Measurements from ENCODE around the gene INHBE.
A peak's percentile ranks its signal among the peaks of the same experiment; 100 is the strongest.
"Not testable (repeated sequence)": the region's sequence is repeated elsewhere in the genome, so short reads cannot be mapped to it uniquely, and the experiment has no call there.

The INHBE gene

DNA sequence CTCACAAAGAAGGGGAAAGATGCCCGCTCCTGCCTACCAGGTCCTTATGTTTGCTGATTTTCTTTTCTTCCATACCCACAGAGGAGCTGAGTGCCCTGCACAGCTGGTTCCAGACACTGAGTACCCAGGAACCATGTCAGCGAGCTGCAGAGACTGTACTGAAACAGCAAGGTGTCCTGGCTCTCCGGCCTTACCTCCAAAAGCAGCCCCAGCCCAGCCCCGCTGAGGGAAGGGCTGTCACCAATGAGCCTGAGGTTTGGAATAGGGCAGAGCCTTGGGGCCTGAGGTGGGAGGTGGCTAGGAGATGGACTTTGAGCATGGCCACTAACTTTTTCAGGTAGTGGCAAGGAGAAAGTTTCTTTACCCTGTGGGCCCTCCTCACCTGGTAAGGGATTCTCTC, 35.0 kb downstream of the INHBE start:
- no peak overlapping the region for H3K27ac ChIP-seq
- TF ChIP-seq ZFX (IDR thresholded peaks at IDR 0.05; ENCODE audit: borderline replicate concordance), result no peak
- TF ChIP-seq, protein P1, sequence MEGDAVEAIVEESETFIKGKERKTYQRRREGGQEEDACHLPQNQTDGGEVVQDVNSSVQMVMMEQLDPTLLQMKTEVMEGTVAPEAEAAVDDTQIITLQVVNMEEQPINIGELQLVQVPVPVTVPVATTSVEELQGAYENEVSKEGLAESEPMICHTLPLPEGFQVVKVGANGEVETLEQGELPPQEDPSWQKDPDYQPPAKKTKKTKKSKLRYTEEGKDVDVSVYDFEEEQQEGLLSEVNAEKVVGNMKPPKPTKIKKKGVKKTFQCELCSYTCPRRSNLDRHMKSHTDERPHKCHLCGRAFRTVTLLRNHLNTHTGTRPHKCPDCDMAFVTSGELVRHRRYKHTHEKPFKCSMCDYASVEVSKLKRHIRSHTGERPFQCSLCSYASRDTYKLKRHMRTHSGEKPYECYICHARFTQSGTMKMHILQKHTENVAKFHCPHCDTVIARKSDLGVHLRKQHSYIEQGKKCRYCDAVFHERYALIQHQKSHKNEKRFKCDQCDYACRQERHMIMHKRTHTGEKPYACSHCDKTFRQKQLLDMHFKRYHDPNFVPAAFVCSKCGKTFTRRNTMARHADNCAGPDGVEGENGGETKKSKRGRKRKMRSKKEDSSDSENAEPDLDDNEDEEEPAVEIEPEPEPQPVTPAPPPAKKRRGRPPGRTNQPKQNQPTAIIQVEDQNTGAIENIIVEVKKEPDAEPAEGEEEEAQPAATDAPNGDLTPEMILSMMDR (IDR thresholded peaks at IDR 0.05), result no peak

GRCh38 chr12:57491393-57492280, 36.5 kb downstream of the INHBE start:
- H3K27ac ChIP-seq, result no peak overlapping the region
- TF ChIP-seq ZFX (IDR thresholded peaks at IDR 0.05; ENCODE audit: borderline replicate concordance), result no peak
- TF ChIP-seq, protein P1 (IDR thresholded peaks at IDR 0.05), result peak; percentile 22; the same call in 1 of the 2 replicates

GRCh38 chr12:57495051-57495701, 40.1 kb downstream of the INHBE start:
- H3K27ac ChIP-seq, result not testable (repeated sequence)

GRCh38 chr12:57496822-57497221, 41.7 kb downstream of the INHBE start:
- H3K27ac ChIP-seq, result no peak overlapping the region
- TF ChIP-seq, protein P1 (IDR thresholded peaks at IDR 0.05), result no peak
- no peak for TF ChIP-seq ZFX (IDR thresholded peaks at IDR 0.05; ENCODE audit: borderline replicate concordance)

DNA sequence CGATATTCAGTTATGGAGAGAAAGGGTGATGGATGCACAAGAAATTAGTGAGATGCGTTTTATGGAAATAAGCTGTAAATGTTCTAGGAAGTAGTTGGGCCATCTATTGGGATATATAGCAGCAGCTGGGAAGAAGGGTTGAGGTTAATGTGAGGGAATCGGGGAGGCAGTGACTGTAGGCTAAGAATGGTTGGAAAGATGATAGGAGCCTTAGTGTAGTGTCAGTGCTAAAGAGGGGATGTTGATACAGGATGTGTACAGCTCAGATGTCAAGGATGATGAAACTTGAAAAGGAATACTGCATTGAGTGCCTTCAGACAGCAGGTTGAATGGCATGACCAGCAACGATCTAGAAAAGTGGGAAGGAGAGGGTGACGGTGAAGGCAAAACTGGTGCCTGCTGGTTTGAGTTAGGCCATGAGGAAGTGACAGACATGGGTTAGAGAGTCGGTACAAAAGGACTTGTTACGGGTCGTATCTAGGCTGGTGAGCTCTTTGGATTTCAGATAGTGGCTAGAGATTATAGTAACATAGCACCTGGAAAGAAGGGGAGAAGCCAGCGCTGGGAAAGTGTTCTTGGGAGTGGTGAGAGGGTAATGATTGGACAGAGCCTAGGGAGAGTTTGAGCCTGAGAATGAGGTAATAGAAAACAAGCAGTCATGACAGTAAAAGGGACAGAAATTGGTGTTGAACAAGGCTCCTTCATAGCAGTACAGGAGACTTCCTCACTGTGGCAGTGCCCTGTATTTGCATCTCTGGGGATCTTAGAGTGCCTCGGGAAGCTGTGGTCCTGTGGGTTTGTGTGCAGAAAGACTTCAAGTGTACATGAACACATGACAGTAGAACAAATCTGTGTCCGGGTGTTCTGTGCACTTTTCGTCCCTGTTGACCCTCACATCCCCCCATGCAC, 42.4 kb downstream of the INHBE start:
- H3K27ac ChIP-seq, result no peak overlapping the region
- TF ChIP-seq, protein P1 (IDR thresholded peaks at IDR 0.05), result no peak
- TF ChIP-seq ZFX (IDR thresholded peaks at IDR 0.05; ENCODE audit: borderline replicate concordance), result no peak

DNA sequence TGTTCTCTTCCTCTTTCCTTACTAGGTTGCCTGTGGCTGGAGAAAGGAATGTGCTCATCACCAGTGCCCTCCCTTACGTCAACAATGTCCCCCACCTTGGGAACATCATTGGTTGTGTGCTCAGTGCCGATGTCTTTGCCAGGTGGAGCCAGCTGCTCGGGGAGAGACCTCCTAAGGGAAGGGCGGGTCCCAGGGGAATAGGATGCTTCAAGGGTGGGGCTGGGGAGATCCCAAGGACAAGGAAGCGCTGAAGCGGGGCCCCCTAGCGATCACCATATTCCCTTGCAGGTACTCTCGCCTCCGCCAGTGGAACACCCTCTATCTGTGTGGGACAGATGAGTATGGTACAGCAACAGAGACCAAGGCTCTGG, 43.0 kb downstream of the INHBE start:
- no peak for TF ChIP-seq ZFX (IDR thresholded peaks at IDR 0.05; ENCODE audit: borderline replicate concordance)
- TF ChIP-seq, protein P1 (IDR thresholded peaks at IDR 0.05), result 0 out of 2 replicates have a peak, but pooled peaks have one; percentile 6
- H3K27ac ChIP-seq, result no peak overlapping the region

- TF ChIP-seq ZFX (IDR thresholded peaks at IDR 0.05; ENCODE audit: borderline replicate concordance), result no peak
- TF ChIP-seq, protein P1 (IDR thresholded peaks at IDR 0.05), result no peak
These were observed 43.5 kb downstream of the INHBE start for GRCh38 chr12:57498571-57498970.

More at GRCh38 chr12:57498571-57498970, 43.5 kb downstream of the INHBE start:
- H3K27ac ChIP-seq, result no peak overlapping the region

All from 22Rv1 (cell line).